NCI-H69 (cell line): ENCODE data around the gene HILPDA.
"Not testable (repeated sequence)": the region's sequence is repeated elsewhere in the genome, so short reads cannot be mapped to it uniquely, and the experiment has no call there.

Experiments used
- DNase-seq: peaks from one replicate; lab custom pipeline; 2025; lab: John Stamatoyannopoulos, UW

Gene HILPDA

GRCh38 chr7:128463345-128463744 is 7.7 kb downstream of the HILPDA start:
- DNase-seq, result not testable (repeated sequence)

GRCh38 chr7:128463933-128464332 is 8.3 kb downstream of the HILPDA start:
- DNase-seq, result not testable (repeated sequence)

- not testable (repeated sequence) for DNase-seq
Measured at GRCh38 chr7:128466871-128467270, 11.2 kb downstream of the HILPDA start.

GRCh38 chr7:128476402-128477335 is 21.0 kb downstream of the HILPDA start, which contains the start of gene METTL2B:
TSS of gene METTL2B (plus strand) at chr7:128476748. CDS start at chr7:128476766, 18 bp downstream.
- DNase-seq, result peak; percentile 98

GRCh38 chr7:128477336-128477690 is 21.6 kb downstream of the HILPDA start:
- not testable (repeated sequence) for DNase-seq

GRCh38 chr7:128479082-128479481 is 23.4 kb downstream of the HILPDA start:
- DNase-seq, result not testable (repeated sequence)

GRCh38 chr7:128488134-128488533 is 32.5 kb downstream of the HILPDA start:
- DNase-seq, result not testable (repeated sequence)

GRCh38 chr7:128497405-128497804 is 41.7 kb downstream of the HILPDA start:
- DNase-seq, result no peak

- not testable (repeated sequence) for DNase-seq
Measured at GRCh38 chr7:128505416-128505815, 49.7 kb downstream of the HILPDA start.

GRCh38 chr7:128506819-128507218 is 51.1 kb downstream of the HILPDA start:
- DNase-seq, result not testable (repeated sequence)

- not testable (repeated sequence) for DNase-seq
Measured at GRCh38 chr7:128507321-128507993, 51.8 kb downstream of the HILPDA start.
